HG02938 (cell line): ENCODE data around the gene KCNC1.

Source experiments
- ATAC-seq: cut with Tn5 transposase; IDR thresholded peaks from one replicate; pipeline ENCODE4 v1.9.1; 2021; ENCODE audit warnings: mild to moderate bottlenecking, moderate library complexity; ENCODE audit not compliant: unreplicated experiment

KCNC1 gene

DNA sequence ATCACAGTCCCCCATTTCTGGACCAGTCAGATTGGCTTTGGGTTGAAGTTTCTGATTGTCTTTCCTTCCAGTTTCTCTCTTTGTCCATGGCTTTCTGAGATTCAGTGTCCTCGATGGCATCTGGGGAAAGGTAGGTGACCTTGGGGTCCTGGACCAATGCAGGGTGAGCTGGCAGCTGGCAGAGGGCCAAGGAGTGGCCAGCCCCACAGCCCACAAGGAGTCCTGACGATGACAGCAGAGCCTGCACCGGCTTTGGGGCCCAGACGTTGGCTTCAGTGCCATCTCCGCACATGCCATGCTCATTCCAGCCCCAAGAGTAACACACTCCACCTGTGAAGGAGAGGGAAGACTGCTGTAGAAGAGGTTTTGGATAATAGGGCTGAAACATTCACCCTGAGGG, 53.5 kb downstream of the KCNC1 start:
- no peak for ATAC-seq

DNA sequence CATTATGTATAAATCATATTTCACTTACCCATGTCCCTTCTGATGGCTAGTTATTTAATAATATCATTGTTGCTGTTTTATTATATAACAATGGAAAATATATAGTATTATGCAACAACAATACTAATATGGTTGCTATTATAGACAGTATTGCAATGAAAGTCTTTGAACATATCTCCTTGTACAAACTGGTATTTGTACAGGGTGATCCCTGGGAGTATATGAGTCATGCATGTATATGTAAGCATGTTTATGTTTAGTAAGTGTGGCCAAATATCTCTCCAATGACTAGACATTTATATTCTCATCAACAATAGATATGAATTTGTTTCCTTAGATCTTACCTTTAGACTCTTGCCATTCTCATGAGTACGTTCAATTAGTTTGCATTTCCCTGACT, 55.9 kb downstream of the KCNC1 start:
- ATAC-seq: no peak

DNA sequence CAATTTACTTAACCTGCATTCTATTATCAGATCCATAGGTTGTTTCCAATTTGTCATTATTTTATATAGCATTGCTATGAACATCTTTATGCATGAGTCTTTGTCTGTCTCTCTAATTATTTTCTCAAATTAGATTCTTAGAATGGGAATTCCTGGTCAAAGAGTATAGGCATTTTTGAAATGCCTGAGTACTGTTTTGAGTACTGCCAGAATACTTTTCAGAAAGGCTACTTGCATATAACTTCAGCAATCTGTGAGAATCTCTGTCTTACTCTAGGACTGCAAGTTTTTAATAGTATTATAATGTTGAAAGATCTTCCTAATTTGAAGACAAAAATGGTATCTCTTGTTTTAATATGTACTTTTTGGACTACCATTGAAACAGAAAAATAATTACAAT, 56.6 kb downstream of the KCNC1 start:
- ATAC-seq: no peak

DNA sequence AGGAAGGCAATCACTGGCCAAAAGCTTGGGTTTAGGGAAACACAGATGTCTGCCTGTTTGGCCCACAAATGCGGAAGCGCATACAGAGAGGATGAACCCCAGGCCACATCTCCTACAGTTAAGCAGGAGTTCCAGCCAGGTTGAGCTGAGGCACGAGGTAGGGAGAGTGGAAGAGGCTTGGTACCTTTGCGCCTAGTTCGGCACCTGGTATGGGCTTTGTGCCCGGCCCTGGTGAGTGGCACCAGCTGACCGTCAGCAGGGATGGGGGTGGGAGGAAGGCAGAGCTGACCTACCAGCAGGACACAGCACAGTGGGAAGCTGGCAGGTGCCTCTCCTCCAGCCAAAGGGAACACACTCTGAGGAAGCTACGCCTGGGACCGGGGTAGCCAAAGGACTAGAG, 57.6 kb downstream of the KCNC1 start:
- ATAC-seq: no peak

DNA sequence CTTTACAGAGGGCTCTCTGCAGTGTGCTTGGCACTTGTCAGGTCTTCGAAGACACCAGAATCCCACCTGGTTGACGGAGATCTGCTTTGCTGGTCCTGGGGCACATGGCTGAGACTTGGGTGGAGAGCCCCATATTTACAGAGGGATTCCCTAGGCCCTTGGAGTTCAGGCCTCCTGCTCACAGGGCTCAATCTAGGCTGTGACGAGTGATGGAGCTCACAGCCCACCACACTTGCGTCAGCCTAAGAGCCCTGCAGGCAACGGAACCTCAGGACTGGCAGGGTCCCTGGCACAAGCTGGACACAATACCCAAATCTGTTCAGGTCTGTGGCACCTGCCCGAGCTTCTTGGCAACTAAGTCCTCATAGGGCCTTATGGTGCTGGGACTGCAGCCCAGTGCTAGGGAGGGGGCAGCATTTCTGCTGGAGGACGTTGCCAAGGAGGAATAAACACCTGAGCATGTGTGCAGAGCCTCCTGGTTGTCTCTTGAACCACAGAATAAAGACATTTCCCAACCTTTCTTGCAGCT, 59.1 kb downstream of the KCNC1 start:
- no peak for ATAC-seq

DNA sequence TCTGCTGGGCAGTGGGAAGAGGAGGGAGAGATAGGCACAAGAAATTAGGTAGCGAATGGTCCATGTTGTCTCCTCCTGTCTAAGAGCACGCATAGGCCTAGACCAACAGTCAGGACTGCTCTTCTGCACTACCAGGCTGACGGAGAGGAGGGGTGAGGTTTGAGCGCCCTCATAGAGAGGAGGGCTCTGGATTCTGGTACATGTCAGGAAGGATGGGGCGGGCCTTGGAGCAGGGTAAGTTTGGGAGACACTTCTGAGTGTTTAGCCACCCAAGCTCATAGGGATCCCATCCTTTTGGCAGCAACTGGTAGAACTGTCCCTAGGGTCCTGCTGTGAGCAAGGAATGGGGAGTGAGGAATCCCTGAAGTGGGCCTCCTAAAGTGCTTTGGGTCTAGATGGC, 60.4 kb downstream of the KCNC1 start:
- ATAC-seq: no peak

DNA sequence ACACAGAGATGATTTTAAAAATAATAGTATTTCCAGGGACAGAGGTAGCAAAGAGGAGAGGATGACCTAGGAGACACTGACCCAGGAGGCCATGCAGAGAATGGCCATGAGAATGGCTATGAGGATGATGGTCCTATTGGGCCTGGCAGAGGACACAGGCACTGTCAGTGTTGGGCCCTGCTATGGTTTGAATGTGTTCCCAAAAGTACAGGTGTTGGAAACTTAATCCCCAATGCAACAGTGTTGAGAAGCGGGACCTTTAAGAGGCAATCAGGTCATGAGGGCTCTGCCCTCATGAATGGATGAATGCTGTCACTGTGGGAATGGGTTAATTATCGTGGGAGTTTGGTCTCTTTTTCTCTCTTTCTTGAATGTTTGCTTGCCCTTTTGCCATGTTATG, 61.6 kb downstream of the KCNC1 start:
- ATAC-seq: no peak

DNA sequence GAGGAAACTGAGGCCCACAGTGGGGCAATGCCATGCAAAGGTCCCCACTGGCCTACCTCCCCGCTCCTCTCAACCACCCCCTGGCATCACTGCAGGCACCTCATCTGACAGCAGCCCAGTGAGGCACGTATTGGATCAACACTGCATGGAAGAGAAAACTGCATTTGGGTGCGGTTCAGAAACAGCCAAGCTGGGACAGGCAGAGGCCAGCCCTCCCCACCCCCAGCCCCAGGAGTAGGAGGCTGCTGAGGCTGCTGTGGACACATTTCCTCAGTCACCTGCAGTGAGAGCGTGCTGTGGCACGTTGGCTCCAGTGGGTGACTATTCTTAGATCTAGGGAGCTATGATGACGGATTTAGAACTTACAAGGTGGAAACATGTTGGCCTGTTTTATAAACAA, 63.7 kb downstream of the KCNC1 start:
- no peak for ATAC-seq

DNA sequence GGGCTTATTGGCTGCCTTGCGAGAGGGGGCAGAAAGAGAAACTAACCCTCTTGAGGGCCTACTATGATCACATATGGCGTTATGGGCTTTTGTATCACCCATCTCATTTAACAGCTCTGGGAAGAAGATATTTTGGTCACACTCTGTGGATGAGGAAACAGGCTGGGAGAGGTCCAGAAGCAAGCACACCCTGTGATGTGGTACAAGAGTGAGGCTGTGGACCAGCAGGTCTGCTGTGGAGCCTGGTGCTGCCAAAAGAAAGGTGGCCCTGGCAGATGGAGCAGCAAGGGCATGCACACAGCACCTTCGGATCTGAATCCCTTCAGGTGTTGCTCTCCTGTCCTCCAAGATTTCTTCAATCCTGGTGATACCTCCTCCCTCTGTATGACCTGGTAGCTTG, 64.1 kb downstream of the KCNC1 start:
- no peak for ATAC-seq

DNA sequence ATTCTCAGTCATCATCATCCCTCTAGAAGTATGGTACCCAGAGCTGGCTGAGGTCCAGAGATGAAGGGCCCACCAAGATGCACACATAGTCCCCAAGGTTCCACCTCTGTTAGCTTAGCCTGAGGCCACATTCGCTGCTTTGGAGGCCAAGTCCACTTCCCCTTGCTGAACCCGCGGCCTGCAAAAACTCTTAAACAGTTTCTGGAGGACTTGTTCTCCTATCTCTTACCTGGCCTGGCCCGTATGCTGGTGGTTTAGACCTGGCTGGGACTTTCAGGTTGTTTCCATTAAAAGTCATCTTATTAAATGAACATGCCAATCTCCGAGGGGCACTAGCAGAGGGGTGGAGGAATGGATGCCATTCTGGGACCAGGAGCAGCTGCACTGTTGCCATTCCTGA, 64.6 kb downstream of the KCNC1 start:
- ATAC-seq: no peak

DNA sequence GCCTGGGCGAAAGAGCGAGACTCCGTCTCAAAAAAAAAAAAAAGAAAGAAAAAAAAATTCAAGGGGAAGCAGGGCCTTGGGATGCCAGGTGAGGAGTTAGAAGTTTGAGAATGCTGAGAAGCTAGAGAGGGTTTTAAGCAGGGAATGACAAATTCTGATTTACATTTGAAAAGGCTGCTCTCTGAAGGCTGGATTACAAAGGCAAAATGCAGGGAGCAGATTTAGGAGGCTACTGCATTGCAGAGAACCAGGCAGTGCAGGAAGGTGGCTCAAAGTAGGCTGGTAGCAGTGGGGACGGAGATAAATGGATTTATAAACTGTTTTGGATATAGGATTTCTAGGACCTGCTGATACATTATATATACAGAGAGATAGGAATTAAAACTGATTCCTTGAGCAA, 66.6 kb downstream of the KCNC1 start:
- ATAC-seq: no peak

DNA sequence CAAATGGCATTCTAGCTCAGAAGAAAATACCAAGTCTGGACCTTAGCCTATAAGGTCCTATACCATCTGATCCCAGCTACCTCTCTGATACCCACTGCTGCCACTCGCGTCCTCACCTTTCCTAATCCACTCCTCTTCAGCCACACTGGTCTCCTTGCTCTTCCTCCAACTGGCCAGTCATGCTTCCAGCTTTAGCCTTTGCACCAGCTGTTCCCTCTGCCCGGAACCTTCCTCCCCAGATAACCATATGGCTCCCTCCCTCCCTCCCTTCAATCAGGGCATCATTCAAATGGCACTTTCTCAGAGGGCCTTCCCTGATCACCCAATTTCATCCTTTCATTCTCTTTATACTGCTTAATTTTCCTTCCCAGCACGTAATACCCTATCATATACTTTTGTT, 67.9 kb downstream of the KCNC1 start:
- no peak for ATAC-seq

DNA sequence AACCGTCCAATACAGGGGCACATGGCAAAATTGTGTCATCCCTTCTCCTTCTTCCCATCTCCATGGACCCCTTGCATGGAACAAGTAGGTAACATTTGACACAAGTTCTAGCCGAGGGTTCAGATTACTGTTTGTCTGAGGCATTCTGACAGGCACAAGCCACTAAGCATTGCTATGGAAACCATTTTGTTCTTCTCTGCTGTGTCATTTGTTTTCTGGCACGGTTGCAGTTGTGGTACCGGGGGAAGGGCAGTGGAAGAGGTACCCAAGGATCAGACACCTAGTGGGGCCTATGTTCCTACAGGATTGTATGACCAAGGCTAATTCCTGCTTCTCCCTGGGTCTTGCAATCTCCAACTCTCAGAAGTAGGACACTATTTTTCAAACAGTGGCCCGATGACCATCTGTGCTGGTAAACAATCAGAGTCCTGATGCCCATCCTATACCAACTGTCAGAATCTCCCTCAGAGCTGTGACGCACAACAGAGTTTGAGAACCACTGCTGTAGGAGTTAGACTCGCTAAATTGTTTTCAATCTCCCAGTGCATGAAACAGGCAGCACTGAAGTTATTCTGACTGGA, 69.3 kb downstream of the KCNC1 start:
- ATAC-seq: no peak

DNA sequence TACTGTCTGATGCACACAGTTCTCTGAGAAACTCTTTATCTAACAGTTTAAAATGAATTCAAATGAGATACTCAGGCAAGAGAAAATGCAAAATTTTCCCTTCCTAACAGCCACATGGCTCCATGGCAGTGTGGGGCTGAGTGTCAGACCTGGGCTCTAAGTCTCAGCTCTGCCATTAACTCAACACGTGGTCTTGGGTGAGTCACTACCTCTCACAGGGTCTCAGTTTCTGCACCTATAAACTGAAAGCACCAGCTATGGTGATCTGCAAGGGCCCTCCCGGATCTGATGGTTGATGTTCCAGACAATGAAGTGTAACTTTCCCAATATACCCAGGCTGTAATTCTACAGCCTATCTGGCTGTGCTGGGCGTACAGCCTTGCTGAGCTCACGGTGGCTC, 70.5 kb downstream of the KCNC1 start:
- ATAC-seq: no peak

DNA sequence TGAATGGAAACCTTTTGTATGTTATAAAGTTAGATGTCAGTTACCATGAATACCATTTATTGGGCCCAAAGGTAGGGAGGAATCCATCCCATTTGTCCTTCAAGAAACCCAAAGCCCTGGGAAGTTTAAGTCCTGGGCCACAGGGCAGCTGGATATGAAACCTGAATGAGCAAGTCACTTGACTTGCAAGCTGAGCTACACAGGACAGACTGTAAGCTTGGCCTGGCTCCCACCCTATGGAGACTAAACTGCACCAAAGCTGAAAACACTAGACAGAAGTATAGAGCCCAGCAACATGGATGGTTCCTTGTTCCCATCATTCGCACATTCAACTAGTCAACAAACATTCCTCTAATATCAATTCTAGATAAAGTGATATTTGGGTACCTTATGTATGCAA, 71.3 kb downstream of the KCNC1 start:
- ATAC-seq: no peak

DNA sequence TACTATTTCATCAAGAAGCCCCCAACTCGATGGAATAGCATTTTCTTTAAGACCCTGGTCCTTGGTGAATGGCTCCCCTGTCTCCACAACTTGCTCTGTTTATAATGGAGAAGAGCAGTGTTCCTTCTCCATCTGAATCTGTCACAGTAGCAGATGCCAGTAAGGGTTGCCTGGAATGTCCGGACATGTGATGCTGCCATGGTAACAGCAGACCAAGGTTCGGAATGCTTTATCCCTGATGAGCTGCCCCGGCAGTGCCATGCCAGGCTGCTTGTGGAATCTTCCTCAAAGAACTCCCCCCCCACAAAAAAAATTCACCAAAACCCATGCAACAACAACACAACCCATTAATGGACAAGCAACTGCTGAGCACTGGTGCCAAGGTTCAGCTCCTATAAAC, 72.5 kb downstream of the KCNC1 start:
- no peak for ATAC-seq

DNA sequence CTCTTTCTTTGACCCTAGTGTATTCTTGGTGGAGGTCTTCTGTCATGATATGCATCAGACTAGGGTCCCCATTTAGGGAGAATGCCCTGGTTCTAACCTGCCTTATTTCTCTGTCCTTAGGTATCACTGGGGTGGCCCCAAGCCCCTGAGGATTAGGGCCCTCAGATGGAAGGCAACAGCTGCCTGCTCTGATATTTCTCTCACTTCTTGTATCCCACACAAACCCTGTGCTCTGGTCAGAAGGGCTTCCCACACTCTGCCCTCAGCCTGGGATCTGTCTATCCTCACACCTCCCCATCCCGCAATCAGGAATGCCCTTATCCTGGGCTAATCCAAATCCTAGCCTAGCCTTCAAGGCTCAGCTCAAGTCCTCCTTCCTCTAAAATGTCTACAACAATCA, 75.5 kb downstream of the KCNC1 start:
- ATAC-seq: no peak

DNA sequence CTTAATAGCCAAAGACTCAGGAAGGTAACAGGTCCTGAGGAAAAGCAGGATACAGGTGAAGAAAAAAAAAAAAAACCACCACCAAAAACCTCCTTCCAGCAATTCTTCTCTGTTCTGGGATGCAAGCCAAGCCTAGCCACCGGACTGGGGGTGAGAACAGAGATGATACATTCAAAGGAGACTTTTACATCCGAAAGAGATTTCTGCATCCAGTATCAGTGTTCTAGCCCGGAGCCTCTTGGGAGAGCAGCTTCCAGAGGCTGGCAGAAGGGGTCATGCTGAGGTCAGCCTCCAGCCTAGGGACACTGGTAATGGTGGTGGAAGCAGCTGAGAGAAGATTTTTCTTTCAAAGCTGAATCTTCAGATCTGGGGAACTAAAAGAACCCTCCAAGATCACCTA, 76.2 kb downstream of the KCNC1 start:
- ATAC-seq: no peak

DNA sequence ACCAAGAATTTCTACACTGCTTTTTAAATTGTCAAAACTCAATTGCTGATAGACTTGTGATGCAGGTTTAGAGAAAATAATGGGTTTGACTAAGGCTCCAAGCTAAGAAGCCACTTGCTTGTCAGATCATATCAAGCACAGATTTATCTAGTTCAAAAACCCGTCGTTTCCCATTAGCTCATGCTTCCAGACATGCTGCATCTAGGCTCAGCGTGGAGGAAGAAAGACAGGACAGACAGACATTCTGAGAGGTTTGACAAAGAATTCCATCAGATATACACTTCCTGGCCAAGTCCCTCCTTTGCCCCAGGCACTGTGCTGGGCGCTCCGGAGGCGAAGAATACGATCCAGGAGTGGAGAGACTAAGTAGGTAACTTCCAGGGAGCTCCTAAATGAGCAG, 76.8 kb downstream of the KCNC1 start:
- ATAC-seq: no peak

DNA sequence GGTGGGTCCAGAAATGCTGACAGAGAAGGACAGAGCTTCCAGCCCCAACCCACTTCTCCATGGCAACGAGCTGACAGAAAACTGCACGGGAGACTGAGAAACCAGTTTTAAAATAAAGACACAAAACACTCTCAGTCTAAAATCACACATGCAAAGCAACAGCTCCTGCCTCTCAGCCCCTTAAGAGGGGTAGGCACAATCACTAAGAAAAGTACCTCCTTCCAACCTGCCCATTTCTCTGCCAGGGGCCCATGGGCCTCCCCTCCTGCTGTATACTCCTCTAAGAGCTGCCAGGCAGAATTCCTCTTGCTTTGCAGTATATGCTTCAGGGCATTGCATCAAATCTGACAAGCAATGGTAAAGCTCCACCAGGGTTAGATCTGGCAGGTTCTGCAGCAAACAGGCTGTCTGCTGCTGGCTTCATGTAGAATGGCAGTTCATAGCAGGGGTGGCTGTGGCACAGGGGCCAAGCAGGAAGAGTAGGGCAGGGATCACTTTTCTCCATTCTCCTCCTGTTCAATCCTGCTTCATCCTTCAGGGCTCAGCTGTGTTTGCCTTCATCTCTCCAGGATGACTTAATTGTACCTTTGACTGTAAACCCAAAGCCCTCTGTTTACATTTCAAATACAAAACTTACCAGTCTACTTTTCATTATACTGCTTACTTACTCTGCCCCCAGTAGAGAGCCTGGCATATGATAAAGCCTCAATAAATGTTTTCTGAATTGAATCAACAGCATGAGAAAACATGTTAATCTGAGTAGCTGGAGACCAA, 77.7 kb downstream of the KCNC1 start:
- no peak for ATAC-seq

DNA sequence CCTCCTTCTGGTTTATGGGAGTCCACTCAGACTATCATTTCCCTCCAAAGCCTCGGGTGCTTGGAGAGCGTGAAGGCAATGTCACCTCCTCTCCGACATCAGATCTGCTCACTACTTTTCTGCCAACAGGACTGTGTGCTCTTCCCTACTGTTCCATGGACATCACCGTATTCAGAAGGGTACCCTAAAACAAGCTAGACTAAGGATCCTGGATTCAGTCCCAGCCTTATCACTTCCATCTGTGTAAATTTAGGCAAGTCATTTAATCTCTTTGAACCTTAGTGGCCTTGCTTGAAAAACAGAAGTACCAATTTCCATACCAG, 78.2 kb downstream of the KCNC1 start:
- ATAC-seq: no peak

DNA sequence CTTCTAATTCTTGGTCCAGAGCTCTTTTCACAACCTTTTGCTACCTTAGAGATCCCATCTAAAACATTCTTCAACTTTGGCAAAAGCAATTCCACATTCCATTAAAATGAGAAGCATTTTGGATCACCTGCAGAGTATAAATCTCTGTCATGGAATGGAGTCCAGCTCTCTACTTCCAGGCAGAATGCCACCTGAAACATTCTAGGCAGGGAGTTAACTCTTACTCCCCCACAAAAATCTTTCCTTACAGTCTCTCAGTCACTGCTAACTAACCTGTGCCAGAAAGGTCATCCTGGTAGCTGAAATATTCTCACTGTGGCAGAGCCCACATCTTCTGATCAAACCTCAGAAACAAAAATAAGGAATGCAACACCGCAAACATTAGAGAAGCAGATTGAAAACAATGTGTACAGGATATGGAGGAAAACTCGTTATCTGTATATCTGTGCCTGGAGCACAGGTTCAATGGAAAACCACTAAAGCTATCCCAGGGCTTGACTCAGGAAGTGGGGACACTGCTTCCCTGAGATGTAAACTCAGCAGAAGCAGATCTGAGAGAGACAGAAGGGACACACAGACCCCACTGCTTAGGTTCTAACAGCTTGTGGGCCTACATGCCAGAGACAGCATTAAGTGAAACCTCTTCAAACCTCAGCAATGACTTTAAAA, 78.9 kb downstream of the KCNC1 start:
- no peak for ATAC-seq
